Fibroblast of lung (primary cell): ENCODE results near the gene SLC16A4. TPM values are rescaled to one million over a fixed set of nuclear protein-coding genes. Genes with fewer than 3 reads are reported as not detected.

Experiments
- DNase-seq, 2 donors: peaks; one replicate each; pipeline versions ENCODE4 v3.0.0 to v3.0.0-alpha.2; 2010; ENCODE audit warnings: low read depth in 2 of 2
- H2AFZ ChIP-seq: 2 replicates; pipeline ENCODE4 v1.5.1; 2012; ENCODE audit warnings: low read length, control low read depth, inconsistent platforms
- H3K27ac ChIP-seq: 2 replicates; pipeline ENCODE4 v1.5.1; 2011; ENCODE audit warnings: low read length, control low read depth; ENCODE audit not compliant: insufficient read depth
- H3K27me3 ChIP-seq: 2 replicates; pipeline ENCODE4 v1.5.1; 2011; ENCODE audit warnings: mild to moderate bottlenecking, low read length; ENCODE audit not compliant: control insufficient read depth, insufficient read depth
- H3K36me3 ChIP-seq: 2 replicates; pipeline ENCODE4 v1.5.1; 2011; ENCODE audit warnings: low read length; ENCODE audit not compliant: control insufficient read depth, insufficient read depth
- H3K4me1 ChIP-seq: 2 replicates; pipeline ENCODE4 v1.5.1; 2011; ENCODE audit warnings: low read length; ENCODE audit not compliant: control insufficient read depth, insufficient read depth; ENCODE audit errors: extremely low read depth
- H3K4me2 ChIP-seq: 2 replicates; pipeline ENCODE4 v1.5.1; 2011; ENCODE audit warnings: low read length, control low read depth; ENCODE audit not compliant: insufficient read depth; ENCODE audit errors: extremely low read depth
- H3K4me3 ChIP-seq, 4 experiments: fragments of 200-600 bp in 1 of 4; sonication (generic) in 1 of 4; replicated peaks in 1 of 4; 2 replicates each; pipeline ENCODE4 v1.5.1; 2011 to 2016; ENCODE audit warnings: low read length in 4 of 4, low read depth in 3 of 4, mild to moderate bottlenecking in 3 of 4, control low read depth in 2 of 4, inconsistent platforms in 1 of 4, mixed read lengths in 1 of 4; ENCODE audit not compliant: insufficient read depth in 1 of 4; ENCODE audit errors: control extremely low read depth in 1 of 4
- H3K79me2 ChIP-seq: 2 replicates; pipeline ENCODE4 v1.5.1; 2012; ENCODE audit warnings: mild to moderate bottlenecking, low read length, inconsistent platforms; ENCODE audit not compliant: control insufficient read depth, insufficient read depth
- H3K9ac ChIP-seq: 2 replicates; pipeline ENCODE4 v1.5.1; 2011; ENCODE audit warnings: mild to moderate bottlenecking, low read length, control low read depth; ENCODE audit not compliant: insufficient read depth
- H3K9me3 ChIP-seq: 2 replicates; pipeline ENCODE4 v1.5.1; 2012; ENCODE audit warnings: low read depth, low read length; ENCODE audit not compliant: control insufficient read depth, insufficient read depth
- H4K20me1 ChIP-seq: 2 replicates; pipeline ENCODE4 v1.5.1; 2011; ENCODE audit warnings: low read length; ENCODE audit not compliant: control insufficient read depth, insufficient read depth; ENCODE audit errors: extremely low read depth
- EZH2 ChIP-seq: IDR thresholded peaks from 2 replicates; pipeline ENCODE4 v1.5.1; 2012; ENCODE audit warnings: low read length, control low read depth, mild to moderate bottlenecking; ENCODE audit errors: missing control alignments
- polyA plus RNA-seq, 2 donors: library from polyadenylated mRNA; depleted of rRNA in 1 of 2; stranded (reverse) in 1 of 2; unstranded in 1 of 2; fragments of >200 nt; gene quantifications; 2 replicates each; pipeline ENCODE4 v1.2.1, GENCODE V29; 2011 to 2012; ENCODE audit warnings: missing spikeins in 1 of 2
- total RNA-seq: library from RNA; depleted of rRNA; stranded (reverse); fragments of >200 nt; gene quantifications from 2 replicates; pipeline ENCODE4 v1.2.1, GENCODE V29; 2014
- TF ChIP-seq, protein P1 (sequence below), 2 donors: IDR thresholded peaks in 1 of 2; conservative IDR thresholded peaks in 1 of 2; 1 replicate in 1 of 2; 2 replicates in 1 of 2; pipeline ENCODE4 v1.5.1; 2011 to 2012; ENCODE audit warnings: low read length in 2 of 2, control low read depth in 1 of 2, inconsistent platforms in 1 of 2, low read depth in 1 of 2, mild to moderate bottlenecking in 1 of 2

SLC16A4 gene
- total and polyA plus RNA-seq, 2 donors (not counting 1 experiment from before 2014, with no cell fraction given), result 64.4 to 91.9 TPM

DNA sequence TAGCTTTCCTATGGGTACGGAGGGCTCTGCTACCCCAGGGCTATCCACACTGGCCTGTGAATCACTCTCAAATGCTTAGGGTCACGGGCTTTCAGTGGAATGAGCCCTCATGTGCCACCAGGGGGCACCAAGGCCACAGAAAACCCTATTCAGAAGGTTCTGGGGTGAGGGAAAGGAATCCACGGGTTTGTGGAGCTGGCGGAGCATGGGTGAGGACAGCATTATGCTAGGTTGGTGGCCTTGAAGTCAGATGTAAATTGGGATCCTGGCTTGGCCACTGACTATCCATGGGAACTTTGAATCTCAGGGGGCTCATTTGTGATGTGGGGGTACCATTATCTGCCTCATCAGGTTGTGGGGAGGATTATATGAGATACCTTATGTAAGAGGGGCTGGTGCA lies 21.8 kb upstream of the SLC16A4 start:
- H3K79me2 ChIP-seq, result peaks cover 3% of the 10 kb centered on the region
- no peaks in the 10 kb centered on the region for H3K9me3 ChIP-seq
- no peaks in the 10 kb centered on the region for H3K27me3 ChIP-seq
- no peak overlapping the region for H2AFZ ChIP-seq
- peak; percentile 40 to 60 for DNase-seq
- no peak for TF ChIP-seq EZH2
- TF ChIP-seq, protein P1, sequence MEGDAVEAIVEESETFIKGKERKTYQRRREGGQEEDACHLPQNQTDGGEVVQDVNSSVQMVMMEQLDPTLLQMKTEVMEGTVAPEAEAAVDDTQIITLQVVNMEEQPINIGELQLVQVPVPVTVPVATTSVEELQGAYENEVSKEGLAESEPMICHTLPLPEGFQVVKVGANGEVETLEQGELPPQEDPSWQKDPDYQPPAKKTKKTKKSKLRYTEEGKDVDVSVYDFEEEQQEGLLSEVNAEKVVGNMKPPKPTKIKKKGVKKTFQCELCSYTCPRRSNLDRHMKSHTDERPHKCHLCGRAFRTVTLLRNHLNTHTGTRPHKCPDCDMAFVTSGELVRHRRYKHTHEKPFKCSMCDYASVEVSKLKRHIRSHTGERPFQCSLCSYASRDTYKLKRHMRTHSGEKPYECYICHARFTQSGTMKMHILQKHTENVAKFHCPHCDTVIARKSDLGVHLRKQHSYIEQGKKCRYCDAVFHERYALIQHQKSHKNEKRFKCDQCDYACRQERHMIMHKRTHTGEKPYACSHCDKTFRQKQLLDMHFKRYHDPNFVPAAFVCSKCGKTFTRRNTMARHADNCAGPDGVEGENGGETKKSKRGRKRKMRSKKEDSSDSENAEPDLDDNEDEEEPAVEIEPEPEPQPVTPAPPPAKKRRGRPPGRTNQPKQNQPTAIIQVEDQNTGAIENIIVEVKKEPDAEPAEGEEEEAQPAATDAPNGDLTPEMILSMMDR (conservative IDR thresholded peaks at IDR 0.05 in 1 of 2, IDR thresholded peaks at IDR 0.05 in 1 of 2; ENCODE audit: low read depth in 1 of 2, low read length in 2 of 2), result peak; percentile 73 to 75
- H3K4me3 ChIP-seq, result no peak overlapping the region
- H3K36me3 ChIP-seq, result no peaks in the 10 kb centered on the region
- no peaks in the 10 kb centered on the region for H4K20me1 ChIP-seq
- H3K4me2 ChIP-seq, result no peak overlapping the region
- H3K27ac ChIP-seq, result no peak overlapping the region
- H3K4me1 ChIP-seq, result peaks cover 2% of the 10 kb centered on the region
- H3K9ac ChIP-seq, result no peak overlapping the region

DNA sequence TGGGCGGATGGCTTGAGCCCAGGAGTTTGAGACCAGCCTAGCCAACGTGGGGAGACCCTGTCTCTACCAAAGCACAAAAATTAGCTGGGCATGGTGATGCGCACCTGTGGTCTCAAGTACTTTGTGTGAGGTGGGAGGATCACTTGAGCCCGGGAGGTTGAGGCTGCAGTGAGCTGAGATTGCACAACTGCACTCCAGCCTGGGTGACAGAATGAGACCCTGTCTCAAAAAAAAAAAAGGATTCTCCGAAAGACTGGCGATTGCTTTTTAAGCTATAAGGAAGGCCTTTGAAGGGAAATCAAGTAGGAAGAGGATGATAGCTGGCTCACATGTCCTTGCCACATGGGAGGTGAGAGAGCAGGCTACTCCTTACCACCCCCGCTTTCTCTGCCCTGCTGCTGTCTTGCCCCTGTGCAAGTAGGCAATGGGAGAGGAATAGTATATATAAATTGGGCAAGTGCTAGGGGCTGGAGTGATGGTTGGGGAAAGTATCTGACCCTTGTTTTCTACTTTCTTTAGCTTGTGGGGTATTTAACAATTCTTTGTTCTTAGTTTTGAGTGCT lies 20.4 kb upstream of the SLC16A4 start:
- H3K9me3 ChIP-seq, result no peaks in the 10 kb centered on the region
- H2AFZ ChIP-seq, result no peak overlapping the region
- no peak overlapping the region for H3K9ac ChIP-seq
- no peaks in the 10 kb centered on the region for H3K36me3 ChIP-seq
- no peak overlapping the region for H3K4me2 ChIP-seq
- peaks cover 16% of the 10 kb centered on the region for H3K79me2 ChIP-seq
- H3K27ac ChIP-seq, result no peak overlapping the region
- H3K4me3 ChIP-seq, result no peak overlapping the region
- DNase-seq, result no peak
- H4K20me1 ChIP-seq, result no peaks in the 10 kb centered on the region
- H3K27me3 ChIP-seq, result no peaks in the 10 kb centered on the region
- no peak for TF ChIP-seq EZH2
- TF ChIP-seq, protein P1 (conservative IDR thresholded peaks at IDR 0.05 in 1 of 2, IDR thresholded peaks at IDR 0.05 in 1 of 2; ENCODE audit: low read depth in 1 of 2, low read length in 2 of 2), result no peak
- peaks cover 2% of the 10 kb centered on the region for H3K4me1 ChIP-seq

DNA sequence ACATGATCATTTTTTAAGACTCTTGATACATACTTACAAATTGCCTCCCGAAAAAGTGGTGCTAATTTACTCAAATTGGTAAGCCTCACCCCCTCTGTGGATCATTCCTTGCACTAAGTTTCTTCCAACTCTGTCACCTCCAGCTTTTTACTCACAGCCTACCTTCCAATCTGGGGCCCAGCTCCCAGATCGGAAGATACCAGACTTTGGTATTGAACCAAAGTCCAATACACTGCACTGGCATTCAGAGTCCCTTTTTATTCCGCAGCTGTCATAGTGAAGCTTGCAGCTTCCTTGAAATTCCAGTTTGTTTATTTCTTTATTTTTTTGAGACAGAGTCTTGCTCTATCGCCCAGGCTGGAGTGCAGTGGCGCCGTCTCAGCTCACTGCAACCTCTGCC lies 18.5 kb upstream of the SLC16A4 start:
- no peak overlapping the region for H2AFZ ChIP-seq
- H3K36me3 ChIP-seq, result peaks cover 2% of the 10 kb centered on the region
- DNase-seq, result no peak

More for the DNA sequence above, 18.5 kb upstream of the SLC16A4 start:
- peaks cover 24% of the 10 kb centered on the region for H3K79me2 ChIP-seq
- no peaks in the 10 kb centered on the region for H4K20me1 ChIP-seq
- no peaks in the 10 kb centered on the region for H3K27me3 ChIP-seq
- no peak for TF ChIP-seq EZH2
- TF ChIP-seq, protein P1 (conservative IDR thresholded peaks at IDR 0.05 in 1 of 2, IDR thresholded peaks at IDR 0.05 in 1 of 2; ENCODE audit: low read depth in 1 of 2, low read length in 2 of 2), result no peak
- no peak overlapping the region for H3K4me2 ChIP-seq
- no peak overlapping the region for H3K27ac ChIP-seq
- no peak overlapping the region for H3K4me3 ChIP-seq
- peaks cover 2% of the 10 kb centered on the region for H3K4me1 ChIP-seq
- no peak overlapping the region for H3K9ac ChIP-seq
- no peaks in the 10 kb centered on the region for H3K9me3 ChIP-seq
